Glomerular endothelial cell (primary cell): ENCODE measurements around the gene CNIH4. TPM values are rescaled to one million over a fixed set of nuclear protein-coding genes. Genes with fewer than 3 reads are reported as not detected.
"Not testable (repeated sequence)": the region's sequence is repeated elsewhere in the genome, so short reads cannot be mapped to it uniquely, and the experiment has no call there.

ENCODE experiments used
- DNase-seq: peaks from one replicate; pipeline ENCODE4 v3.0.0-alpha.2; 2011; ENCODE audit warnings: low read depth, low spot score; ENCODE audit errors: extremely low read depth
- total RNA-seq: library from RNA; depleted of rRNA; stranded (reverse); fragments of >200 nt; gene quantifications from 2 replicates; pipeline ENCODE4 v1.2.3, GENCODE V29; 2015

Gene CNIH4
- total RNA-seq, 1 donor from 2014 or later: 41.5 TPM

- no peak for DNase-seq
These were observed 13.0 kb upstream of the CNIH4 start for GRCh38 chr1:224343679-224344078.

- DNase-seq: no peak
These were observed 8.5 kb upstream of the CNIH4 start for GRCh38 chr1:224348137-224348536.

- DNase-seq: not testable (repeated sequence)
These were observed 7.0 kb upstream of the CNIH4 start for GRCh38 chr1:224349716-224350115.

- DNase-seq: not testable (repeated sequence)
These were observed 4.1 kb upstream of the CNIH4 start for GRCh38 chr1:224352436-224353085.

GRCh38 chr1:224353975-224354925 is 2.4 kb upstream of the CNIH4 start:
- DNase-seq: no peak

GRCh38 chr1:224357626-224358124 is 996 bp downstream of the CNIH4 start:
- no peak for DNase-seq

- DNase-seq: no peak
These were observed 1.6 kb downstream of the CNIH4 start for GRCh38 chr1:224358237-224358636.

GRCh38 chr1:224359207-224359606 is 2.5 kb downstream of the CNIH4 start:
- no peak for DNase-seq

GRCh38 chr1:224368409-224368808 is 11.7 kb downstream of the CNIH4 start:
- no peak for DNase-seq

GRCh38 chr1:224373008-224373590 is 16.4 kb downstream of the CNIH4 start:
- no peak for DNase-seq

GRCh38 chr1:224375059-224375458 is 18.4 kb downstream of the CNIH4 start:
- no peak for DNase-seq

GRCh38 chr1:224377676-224378006 is 21.0 kb downstream of the CNIH4 start:
- no peak for DNase-seq

- DNase-seq: no peak
These were observed 22.4 kb downstream of the CNIH4 start for GRCh38 chr1:224378855-224379631.

- no peak for DNase-seq
These were observed 23.3 kb downstream of the CNIH4 start for GRCh38 chr1:224380003-224380402.

- DNase-seq: no peak
These were observed 25.3 kb downstream of the CNIH4 start for GRCh38 chr1:224381880-224382548.

- no peak for DNase-seq
These were observed 26.5 kb downstream of the CNIH4 start for GRCh38 chr1:224383218-224383617.

- no peak for DNase-seq
These were observed 30.7 kb downstream of the CNIH4 start for GRCh38 chr1:224387302-224387912.

- DNase-seq: no peak
These were observed 31.3 kb downstream of the CNIH4 start for GRCh38 chr1:224387943-224388342.

- DNase-seq: no peak
These were observed 33.8 kb downstream of the CNIH4 start for GRCh38 chr1:224390517-224390916.
